SIG-M5 treated with dmso at 0.1 percent for 504 hours (cell line): ENCODE data around the gene TRIM61.
"Not testable (repeated sequence)": the region's sequence is repeated elsewhere in the genome, so short reads cannot be mapped to it uniquely, and the experiment has no call there.

ENCODE experiments used
- DNase-seq: peaks from one replicate; lab custom pipeline; 2025; ENCODE audit not compliant: unreplicated experiment; lab: John Stamatoyannopoulos, UW

The TRIM61 gene

DNA sequence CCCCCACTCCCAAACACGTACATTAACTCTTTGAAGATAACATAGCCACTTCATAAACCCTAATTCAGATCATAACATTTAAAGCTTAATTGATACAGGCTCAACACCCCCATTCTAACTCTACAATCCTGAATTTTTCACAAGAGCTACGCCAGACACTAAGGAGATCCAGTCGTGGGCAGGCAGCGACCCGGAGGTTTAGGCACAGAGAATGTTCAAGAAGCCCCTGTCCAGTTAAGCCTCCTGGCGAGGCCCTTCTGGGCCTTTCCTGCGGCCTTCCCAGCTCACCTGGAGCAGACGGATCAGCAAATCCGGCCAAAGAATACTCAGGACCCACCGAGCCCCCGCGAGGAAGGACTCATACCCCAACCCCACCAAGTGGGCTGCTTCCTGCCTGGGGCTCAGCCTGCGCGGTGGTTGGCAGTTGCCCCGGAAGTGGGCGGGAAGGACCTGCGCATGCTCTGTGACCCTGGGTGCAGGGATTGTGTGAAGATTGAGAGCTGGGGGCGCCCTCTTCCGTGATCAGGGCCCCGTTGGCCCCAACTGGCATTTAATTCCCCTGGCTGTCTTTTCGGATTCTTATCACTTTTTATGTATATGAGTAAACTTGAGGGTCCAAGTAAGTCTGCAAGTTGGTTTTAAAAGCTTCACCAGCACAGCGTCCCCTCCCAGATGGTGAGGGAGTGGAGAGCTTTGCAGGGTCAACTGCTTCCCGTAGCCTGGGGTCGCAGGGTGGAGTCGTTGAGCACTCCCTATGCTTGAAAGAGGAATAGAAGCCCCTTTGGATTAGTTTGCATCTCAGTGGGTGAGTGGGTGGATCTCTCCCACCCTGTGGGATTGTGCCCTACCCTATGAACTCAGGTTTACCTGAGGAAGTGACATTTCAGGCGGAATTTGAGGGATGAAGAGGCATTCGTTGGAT, at the start of gene TRIM61:
TSS of gene TRIM61 (minus strand) at position 415 of the 922 bp plus-strand sequence. CDS start 7,655 bp downstream, outside the sequence.
- DNase-seq: no peak

GRCh38 chr4:165025782-165026181, 48.3 kb upstream of the TRIM61 start:
- not testable (repeated sequence) for DNase-seq

GRCh38 chr4:165019995-165020394, 42.5 kb upstream of the TRIM61 start:
- DNase-seq: not testable (repeated sequence)

DNA sequence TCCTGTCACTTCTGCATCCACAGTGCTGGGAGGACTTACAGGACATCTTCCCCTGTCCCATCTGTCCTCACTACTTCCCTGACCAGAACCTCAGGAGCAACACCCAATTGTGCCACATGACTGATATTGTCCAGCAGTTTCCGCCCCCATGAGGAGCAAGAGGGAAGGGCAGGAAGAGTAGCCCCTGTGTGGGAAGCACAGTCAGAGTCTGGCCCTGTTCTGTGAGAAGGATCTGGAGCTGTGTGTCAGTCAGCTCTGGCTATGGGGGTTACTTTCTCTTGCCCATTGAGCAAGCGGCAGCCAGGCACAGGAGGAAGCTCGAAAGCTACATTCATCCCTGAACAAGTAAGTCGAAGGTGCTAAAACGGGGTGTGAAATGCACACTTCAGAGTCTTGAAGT, 39.5 kb upstream of the TRIM61 start:
- no peak for DNase-seq

DNA sequence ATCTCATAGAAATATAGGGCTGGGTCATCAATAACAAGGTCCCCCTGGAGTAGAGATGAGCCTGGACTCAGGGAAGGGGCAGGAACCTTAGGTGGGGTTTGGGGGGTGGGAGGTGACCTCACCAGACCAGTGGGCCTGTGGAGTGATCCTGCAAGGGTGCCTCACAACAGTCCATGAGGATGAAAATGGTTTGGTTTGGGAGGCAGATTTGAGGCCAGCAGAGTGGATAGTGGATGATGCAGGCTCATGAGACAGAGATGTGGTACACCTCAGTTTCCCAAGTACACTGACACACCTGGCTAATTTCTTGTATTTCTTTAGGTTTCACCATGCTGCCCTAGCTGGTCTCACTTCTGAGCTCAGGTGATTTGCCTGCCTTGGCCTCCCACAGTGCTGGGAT, 36.2 kb upstream of the TRIM61 start:
- DNase-seq: no peak

DNA sequence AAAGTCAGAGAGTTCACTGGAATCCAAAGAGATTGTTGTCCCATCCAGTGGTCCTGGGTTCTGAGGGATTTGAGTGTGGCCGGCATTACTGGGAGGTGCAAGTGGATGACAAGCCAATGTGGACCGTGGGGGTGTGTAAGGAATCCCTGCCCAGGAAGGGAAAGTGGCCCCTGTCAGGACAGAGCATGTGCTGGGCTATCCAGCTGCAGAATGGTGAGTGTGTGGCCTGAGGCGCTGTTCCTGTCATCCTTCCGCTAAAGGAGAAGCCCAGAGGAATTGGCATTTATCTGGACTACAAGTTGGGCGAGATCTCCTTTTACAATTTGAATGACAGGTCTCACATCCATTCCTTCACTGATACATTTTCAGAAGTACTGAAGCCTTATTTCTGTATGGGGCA, 33.9 kb upstream of the TRIM61 start:
- no peak for DNase-seq

DNA sequence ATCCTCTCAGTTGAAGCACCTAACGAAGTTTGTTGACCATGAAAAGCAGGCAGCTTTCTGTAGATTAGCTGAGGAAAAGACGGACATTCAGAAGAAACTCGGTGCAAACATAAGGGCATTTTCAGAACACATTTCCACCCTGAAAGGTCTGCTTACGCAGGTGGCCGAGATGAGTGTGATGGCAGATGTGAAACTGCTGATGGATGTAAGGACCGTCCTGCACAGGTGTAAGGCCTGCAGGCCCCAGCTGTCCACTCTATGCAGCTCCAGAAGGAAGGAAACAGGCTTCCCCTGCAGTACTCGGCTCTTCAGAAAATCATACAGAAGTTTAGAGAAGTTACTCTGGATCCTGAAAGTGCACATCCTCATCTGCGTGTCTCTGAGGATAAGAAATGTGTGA, 33.5 kb upstream of the TRIM61 start:
- no peak for DNase-seq

DNA sequence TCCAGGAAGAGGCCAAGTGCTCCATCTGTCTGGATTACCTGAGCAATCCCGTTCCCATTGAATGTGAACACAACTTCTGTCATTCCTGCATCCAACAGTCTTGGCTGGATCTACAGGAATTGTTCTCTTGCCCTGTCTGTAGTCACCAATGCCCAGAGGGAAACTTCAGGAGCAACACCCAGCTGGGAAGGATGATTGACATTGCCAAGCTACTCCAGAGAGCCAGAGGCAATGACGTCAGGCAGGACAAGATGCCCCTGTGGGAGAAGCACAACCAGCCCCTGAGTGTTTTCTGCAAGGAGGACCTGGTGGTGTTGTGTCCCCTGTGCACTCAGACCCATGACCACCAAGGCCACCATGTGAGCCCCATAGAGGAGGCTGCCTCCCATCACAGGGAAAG, 33.0 kb upstream of the TRIM61 start:
- no peak for DNase-seq

- DNase-seq: no peak
These were observed 32.2 kb upstream of the TRIM61 start for GRCh38 chr4:165009493-165010227.

GRCh38 chr4:165006886-165007285, 29.4 kb upstream of the TRIM61 start:
- DNase-seq: no peak

- DNase-seq: no peak
These were observed 29.0 kb upstream of the TRIM61 start for GRCh38 chr4:165006456-165006855.

DNA sequence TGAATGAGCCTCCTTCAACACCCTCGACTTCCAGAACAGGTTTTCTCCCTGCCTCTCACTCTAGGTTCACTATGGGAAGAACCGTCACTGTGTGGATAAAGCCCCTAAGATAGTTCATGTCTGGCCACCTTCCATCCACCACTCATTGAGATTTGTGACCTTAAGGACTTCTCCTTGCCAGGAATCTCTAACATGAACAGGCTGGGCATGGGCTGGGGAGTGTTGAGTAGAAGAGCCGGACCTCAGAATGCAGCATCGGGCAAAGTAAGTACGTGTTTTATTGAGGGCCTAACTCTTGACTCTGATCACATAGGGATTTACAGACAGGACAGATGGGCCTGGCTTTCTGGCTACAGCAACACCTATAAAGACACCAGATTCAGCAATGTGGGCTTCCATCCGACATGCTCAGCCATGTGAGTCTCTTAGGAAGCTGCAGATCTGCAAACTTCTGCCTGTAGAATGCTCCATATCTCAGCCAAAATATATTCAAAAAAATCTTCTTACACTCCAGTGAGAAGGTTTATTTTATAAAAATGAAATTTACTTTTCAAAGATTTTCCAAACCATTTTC, 28.0 kb upstream of the TRIM61 start:
- no peak for DNase-seq

DNA sequence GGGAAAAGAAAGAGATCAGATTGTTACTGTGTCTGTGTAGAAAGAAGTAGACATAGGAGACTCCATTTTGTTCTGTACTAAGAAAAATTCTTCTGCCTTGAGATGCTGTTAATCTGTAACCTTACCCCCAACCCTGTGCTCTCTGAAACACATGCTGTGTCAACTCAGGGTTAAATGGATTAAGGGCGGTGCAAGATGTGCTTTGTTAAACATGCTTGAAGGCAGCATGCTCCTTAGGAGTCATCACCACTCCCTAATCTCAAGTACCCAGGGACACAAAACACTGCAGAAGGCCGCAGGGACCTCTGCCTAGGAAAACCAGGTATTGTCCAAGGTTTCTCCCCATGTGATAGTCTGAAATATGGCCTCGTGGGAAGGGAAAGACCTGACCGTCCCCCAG, 24.5 kb upstream of the TRIM61 start:
- DNase-seq: not testable (repeated sequence)

DNA sequence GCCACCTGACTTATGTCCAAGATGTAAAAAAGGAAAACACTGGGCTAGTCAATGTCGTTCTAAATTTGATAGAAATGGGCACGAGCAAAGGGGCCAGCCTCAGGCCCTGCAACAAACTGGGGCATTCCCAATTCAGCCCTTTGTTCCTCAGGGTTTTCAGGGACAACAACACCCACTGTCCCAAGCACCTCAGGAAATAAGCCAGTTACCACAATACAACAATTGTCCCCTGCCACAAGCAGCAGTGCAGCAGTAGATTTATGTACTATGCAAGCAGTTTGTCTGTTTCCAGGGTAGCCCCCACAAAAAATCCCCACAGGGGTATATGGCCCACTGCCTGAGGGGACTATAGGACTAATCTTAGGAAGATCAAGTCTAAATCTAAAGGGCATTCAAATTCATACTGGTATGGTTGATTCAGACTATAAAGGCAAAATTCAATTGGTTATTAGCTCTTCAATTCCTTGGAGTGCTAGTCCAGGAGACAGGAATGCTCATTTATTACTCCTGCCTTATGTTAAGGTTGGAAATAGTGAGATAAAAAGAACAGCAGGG, 21.1 kb upstream of the TRIM61 start:
- DNase-seq: not testable (repeated sequence)

- no peak for DNase-seq
These were observed 20.5 kb upstream of the TRIM61 start for GRCh38 chr4:164997941-164998340.

DNA sequence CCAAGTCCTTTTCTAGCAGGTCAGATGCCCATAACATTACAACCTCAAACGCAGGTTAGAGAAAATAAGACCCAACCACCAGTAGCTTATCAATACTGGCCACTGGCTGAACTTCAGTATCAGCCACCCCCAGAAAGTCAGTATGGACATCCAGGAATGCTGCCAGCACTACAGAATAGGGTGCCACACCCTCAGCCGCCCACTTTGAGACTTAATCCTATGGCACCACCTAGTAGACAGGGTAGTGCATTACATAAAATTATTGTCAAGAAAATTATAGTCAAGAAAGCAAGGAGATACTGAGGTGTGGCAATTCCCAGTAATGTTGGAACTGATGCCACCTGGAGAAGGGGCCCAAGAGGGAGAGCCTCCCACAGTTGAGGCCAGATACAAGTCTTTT, 19.9 kb upstream of the TRIM61 start:
- DNase-seq: peak; percentile 7

- DNase-seq: not testable (repeated sequence)
These were observed 18.7 kb upstream of the TRIM61 start for GRCh38 chr4:164996123-164996522.

- not testable (repeated sequence) for DNase-seq
These were observed 13.3 kb upstream of the TRIM61 start for GRCh38 chr4:164990786-164991185.

- no peak for DNase-seq
These were observed 12.0 kb upstream of the TRIM61 start for GRCh38 chr4:164989471-164989870.

- not testable (repeated sequence) for DNase-seq
These were observed 5.5 kb downstream of the TRIM61 start for GRCh38 chr4:164971929-164972328.

GRCh38 chr4:164959896-164960295, 17.6 kb downstream of the TRIM61 start:
- no peak for DNase-seq
